GM12892 (cell line): Measurements from ENCODE around the gene FBXO10.

Experiments
- POLR2A ChIP-seq: IDR thresholded peaks from 2 replicates; pipeline ENCODE4 v1.6.1; 2011; ENCODE audit warnings: low read depth, low read length, control low read depth
- POLR2AphosphoS5 ChIP-seq: IDR thresholded peaks from 2 replicates; pipeline ENCODE4 v1.6.1; 2011; ENCODE audit warnings: low read depth, low read length, control low read depth
- TAF1 ChIP-seq: IDR thresholded peaks from 2 replicates; pipeline ENCODE4 v1.6.1; 2011; ENCODE audit warnings: low read depth, mild to moderate bottlenecking, control low read depth, low read length, borderline replicate concordance

GRCh38 chr9:37602817-37603216 is 26.6 kb upstream of the FBXO10 start:
- TF ChIP-seq POLR2AphosphoS5 (no peak), POLR2A (no peak), TAF1 (no peak)
